Measurements from ENCODE around the gene CCDC157. TPM values are rescaled to one million over a fixed set of nuclear protein-coding genes. Genes with fewer than 3 reads are reported as not detected.
"Not testable (repeated sequence)": the region's sequence is repeated elsewhere in the genome, so short reads cannot be mapped to it uniquely, and the experiment has no call there.

Gene CCDC157
- total RNA-seq, 1 experiment from 2014 or later, result 1.1 TPM

DNA sequence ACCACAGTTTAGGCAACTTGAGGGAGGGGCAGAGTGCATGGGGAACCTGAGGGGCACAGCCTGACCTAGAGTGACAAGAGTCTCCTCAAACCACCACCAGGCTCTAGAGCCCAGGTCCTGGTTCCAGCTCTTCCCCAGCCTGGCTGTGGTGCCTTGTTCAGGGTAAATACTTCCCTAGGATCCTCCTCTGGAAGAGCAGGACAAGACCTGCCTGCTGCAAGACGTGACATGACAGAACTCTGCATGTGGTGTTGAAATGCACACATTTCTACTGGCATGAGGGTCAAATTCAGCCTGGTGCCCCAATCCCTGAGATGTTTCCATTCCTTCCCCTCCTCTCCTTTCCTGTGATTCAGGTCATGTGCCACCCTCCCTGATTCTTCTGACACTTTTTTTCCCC is 43.4 kb downstream of the CCDC157 start:
- Mint-ChIP-seq H3K4me1 (ENCODE audit: insufficient read depth, unreplicated experiment) (peaks cover 35% of the 10 kb centered on the region), H3K9me3 (ENCODE audit: unreplicated experiment) (no peaks in the 10 kb centered on the region), H3K27ac (ENCODE audit: low read depth, unreplicated experiment) (peak overlapping the region; percentile 92), H3K36me3 (ENCODE audit: insufficient read depth, unreplicated experiment) (peaks cover 46% of the 10 kb centered on the region), H3K27me3 (ENCODE audit: insufficient read depth, unreplicated experiment) (no peaks in the 10 kb centered on the region), H3K4me3 (ENCODE audit: unreplicated experiment) (peak overlapping the region; percentile 85)
- ChIA-PET POLR2A (interaction anchor here (0.6 to 16.9 kb wide), 6 partner anchors 8 to 398 kb away, joined by 3 to 532 read pairs (median 6); partner anchors contain the start of gene MTFP1), CTCF (interaction anchor here (0.6 kb wide), 1 partner anchor 25 kb away, joined by 3 read pairs; no protein-coding TSS in a partner anchor)
- TF ChIP-seq CTCF (IDR thresholded peaks at IDR 0.05; ENCODE audit: unreplicated experiment), result no peak
- no TSS peak for BruUV-seq (replicated peaks)
- DNase-seq (ENCODE audit: unreplicated experiment), result peak; percentile 88
- intact Hi-C loops (cut with micrococcal nuclease), result no loop called here

DNA sequence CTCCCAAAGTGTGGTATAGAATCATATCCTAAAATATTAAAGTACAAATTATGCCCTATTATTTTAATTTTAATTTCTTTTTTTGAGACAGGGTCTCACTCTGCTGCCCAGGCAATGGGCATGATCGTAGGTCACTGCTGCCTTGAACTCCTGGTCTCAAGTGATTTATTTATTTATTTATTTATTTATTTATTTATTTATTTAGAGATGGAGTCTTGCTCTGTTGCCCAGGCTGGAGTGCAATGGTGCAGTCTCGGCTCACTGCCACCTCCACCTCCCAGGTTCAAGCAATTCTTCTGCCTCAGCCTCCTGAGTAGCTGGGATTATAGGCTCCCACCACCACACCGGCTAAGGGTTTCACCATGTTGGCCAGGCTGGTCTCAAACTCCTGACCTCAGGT is 44.2 kb downstream of the CCDC157 start:
- intact Hi-C loops (cut with micrococcal nuclease); H3K4me3 Mint-ChIP-seq (ENCODE audit: unreplicated experiment); H3K27me3 Mint-ChIP-seq (ENCODE audit: insufficient read depth, unreplicated experiment); H3K9me3 Mint-ChIP-seq (ENCODE audit: unreplicated experiment); DNase-seq (ENCODE audit: unreplicated experiment); BruUV-seq (replicated peaks); H3K27ac Mint-ChIP-seq (ENCODE audit: low read depth, unreplicated experiment): not testable (repeated sequence)
- POLR2A ChIA-PET, result interaction anchor here (0.7 to 16.9 kb wide), 5 partner anchors 7 to 190 kb away, joined by 3 to 532 read pairs (median 8); partner anchors contain the start of gene MTFP1
- CTCF ChIA-PET, result interaction anchor here (0.7 to 2.0 kb wide), 3 partner anchors 11 to 232 kb away, joined by 3 to 13 read pairs (median 6); no protein-coding TSS in a partner anchor
- Mint-ChIP-seq H3K4me1 (ENCODE audit: insufficient read depth, unreplicated experiment) (peaks cover 35% of the 10 kb centered on the region), H3K36me3 (ENCODE audit: insufficient read depth, unreplicated experiment) (peaks cover 55% of the 10 kb centered on the region)

DNA sequence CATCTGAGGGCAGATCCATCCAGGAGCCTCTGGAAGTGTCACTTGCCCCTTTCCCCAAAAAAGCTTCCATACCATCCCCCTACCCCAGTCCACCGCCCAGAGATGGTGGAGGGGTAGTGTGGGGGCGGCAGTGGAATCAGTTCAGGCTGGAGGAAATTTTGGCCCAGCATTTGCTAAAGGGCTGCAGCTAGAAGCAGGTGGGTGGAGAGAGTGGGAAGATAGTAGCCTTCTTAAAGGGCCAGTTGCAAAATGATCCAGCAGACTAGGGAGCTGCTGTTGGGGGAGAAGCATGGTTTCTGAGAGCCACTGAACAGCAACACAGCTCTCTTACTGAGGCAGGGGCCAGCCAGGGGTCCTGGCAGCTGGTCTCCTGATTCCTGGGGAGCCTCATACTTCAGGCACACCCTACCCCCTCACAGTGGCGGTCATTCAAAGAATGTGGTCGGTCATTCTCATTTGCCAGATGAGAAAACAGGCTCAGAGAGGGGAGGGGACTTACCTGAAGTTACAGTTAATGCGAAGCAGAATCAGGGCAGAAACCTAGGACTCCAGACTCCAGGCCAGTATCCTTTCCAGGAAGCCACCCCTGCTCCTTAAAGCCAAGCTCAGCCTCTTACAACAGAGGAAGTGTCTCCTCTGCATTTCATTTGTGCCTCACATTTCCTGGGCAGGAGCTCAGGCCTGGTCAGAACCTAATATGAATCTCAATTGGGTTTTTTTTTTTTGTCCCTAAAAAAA is 45.4 kb downstream of the CCDC157 start:
- Mint-ChIP-seq H3K27ac (ENCODE audit: low read depth, unreplicated experiment) (peak overlapping the region; percentile 54), H3K4me3 (ENCODE audit: unreplicated experiment) (no peak overlapping the region), H3K4me1 (ENCODE audit: insufficient read depth, unreplicated experiment) (peaks cover 35% of the 10 kb centered on the region), H3K36me3 (ENCODE audit: insufficient read depth, unreplicated experiment) (peaks cover 65% of the 10 kb centered on the region), H3K9me3 (ENCODE audit: unreplicated experiment) (no peaks in the 10 kb centered on the region), H3K27me3 (ENCODE audit: insufficient read depth, unreplicated experiment) (no peaks in the 10 kb centered on the region)
- TF ChIP-seq CTCF (IDR thresholded peaks at IDR 0.05; ENCODE audit: unreplicated experiment), result no peak
- intact Hi-C loops (cut with micrococcal nuclease), result no loop called here
- no peak for DNase-seq (ENCODE audit: unreplicated experiment)
- CTCF ChIA-PET, result interaction anchor here (0.6 to 2.0 kb wide), 6 partner anchors 10 to 354 kb away, joined by 3 to 13 read pairs (median 4); no protein-coding TSS in a partner anchor
- no TSS peak for BruUV-seq (replicated peaks)
- POLR2A ChIA-PET, result interaction anchor here (0.6 to 16.9 kb wide), 4 partner anchors 9 to 51 kb away, joined by 4 to 532 read pairs (median 6); partner anchors contain the start of gene MTFP1

GRCh38 chr22:30402766-30403104 is 45.9 kb downstream of the CCDC157 start:
- peak overlapping the region; percentile 54 for H3K27ac Mint-ChIP-seq (ENCODE audit: low read depth, unreplicated experiment)
- H3K9me3 Mint-ChIP-seq (ENCODE audit: unreplicated experiment); H3K4me3 Mint-ChIP-seq (ENCODE audit: unreplicated experiment); DNase-seq (ENCODE audit: unreplicated experiment); BruUV-seq (replicated peaks); intact Hi-C loops (cut with micrococcal nuclease); H3K27me3 Mint-ChIP-seq (ENCODE audit: insufficient read depth, unreplicated experiment): not testable (repeated sequence)
- ChIA-PET POLR2A (interaction anchor here (0.6 to 16.9 kb wide), 4 partner anchors 9 to 51 kb away, joined by 4 to 532 read pairs (median 6); partner anchors contain the start of gene MTFP1), CTCF (interaction anchor here (0.6 to 2.0 kb wide), 5 partner anchors 12 to 232 kb away, joined by 3 to 13 read pairs (median 3); no protein-coding TSS in a partner anchor)
- peaks cover 34% of the 10 kb centered on the region for H3K4me1 Mint-ChIP-seq (ENCODE audit: insufficient read depth, unreplicated experiment)
- H3K36me3 Mint-ChIP-seq (ENCODE audit: insufficient read depth, unreplicated experiment), result peaks cover 69% of the 10 kb centered on the region

GRCh38 chr22:30404307-30404706 is 47.5 kb downstream of the CCDC157 start:
- no peak for DNase-seq (ENCODE audit: unreplicated experiment)
- Mint-ChIP-seq H3K36me3 (ENCODE audit: insufficient read depth, unreplicated experiment) (peaks cover 85% of the 10 kb centered on the region), H3K27me3 (ENCODE audit: insufficient read depth, unreplicated experiment) (no peaks in the 10 kb centered on the region), H3K9me3 (ENCODE audit: unreplicated experiment) (no peaks in the 10 kb centered on the region), H3K4me3 (ENCODE audit: unreplicated experiment) (no peak overlapping the region), H3K4me1 (ENCODE audit: insufficient read depth, unreplicated experiment) (peaks cover 31% of the 10 kb centered on the region), H3K27ac (ENCODE audit: low read depth, unreplicated experiment) (no peak overlapping the region)
- ChIA-PET CTCF (interaction anchor here (1.2 kb wide), 1 partner anchor 12 kb away, joined by 5 read pairs; no protein-coding TSS in a partner anchor), POLR2A (interaction anchor here (11.3 kb wide), 1 partner anchor 18 kb away, joined by 342 read pairs; the partner anchor contains the start of gene MTFP1)
- no TSS peak for BruUV-seq (replicated peaks)
- intact Hi-C loops (cut with micrococcal nuclease), result no loop called here
- no peak for TF ChIP-seq CTCF (IDR thresholded peaks at IDR 0.05; ENCODE audit: unreplicated experiment)
